K562 (cell line): ENCODE results near the gene SEMA3F. TPM values are rescaled to one million over a fixed set of nuclear protein-coding genes. Genes with fewer than 3 reads are reported as not detected.

Experiments
- CCNT2 ChIP-seq: IDR thresholded peaks from 2 replicates; pipeline ENCODE4 v1.6.1; 2011; ENCODE audit warnings: borderline replicate concordance, low read depth, mild to moderate bottlenecking, moderate library complexity, mixed read lengths, low read length; ENCODE audit not compliant: insufficient read length; ENCODE audit errors: extremely low read depth
- COPS2 ChIP-seq: fragments of 450-650 bp; conservative IDR thresholded peaks from 2 replicates; pipeline ENCODE4 v1.6.1; 2016; ENCODE audit warnings: mild to moderate bottlenecking, moderate library complexity
- KDM5B ChIP-seq: fragments of 200-600 bp; sonication (generic); IDR thresholded peaks from 2 replicates; pipeline ENCODE4 v1.6.1; 2012; ENCODE audit warnings: low read depth, mild to moderate bottlenecking, moderate library complexity, low read length, control low read depth, inconsistent platforms; ENCODE audit not compliant: insufficient replicate concordance
- MCM2 ChIP-seq: fragments of 450-650 bp; IDR thresholded peaks from 2 replicates; pipeline ENCODE4 v1.6.1; 2017; ENCODE audit warnings: low read depth, mild to moderate bottlenecking
- NCOA4 ChIP-seq: fragments of 450-650 bp; IDR thresholded peaks from 2 replicates; pipeline ENCODE4 v1.6.1; 2018; ENCODE audit warnings: mild to moderate bottlenecking; ENCODE audit not compliant: partially characterized antibody
- PHTF2 ChIP-seq: fragments of 250-450 bp; sonication (Bioruptor Pico); IDR thresholded peaks from 2 replicates; pipeline ENCODE4 v1.5.0; 2021; ENCODE audit warnings: mild to moderate bottlenecking
- RAD21 ChIP-seq, 2 experiments: fragments of 250-450 bp in 1 of 2; fragments of 450-650 bp in 1 of 2; sonication (Bioruptor Pico) in 1 of 2; formaldehyde crosslinking in 1 of 2; IDR thresholded peaks in 1 of 2; conservative IDR thresholded peaks in 1 of 2; 2 replicates each; pipeline versions ENCODE4 v1.4.0 to v1.8.0; 2020 to 2022; ENCODE audit warnings: mild to moderate bottlenecking in 2 of 2, moderate library complexity in 1 of 2
- TEAD2 ChIP-seq: fragments of 450-650 bp; IDR thresholded peaks from 2 replicates; pipeline ENCODE4 v1.6.1; 2016; ENCODE audit warnings: missing genetic modification characterization, control low read depth, missing compliant biosample characterization
- ZBTB7A ChIP-seq: IDR thresholded peaks from 2 replicates; pipeline ENCODE4 v1.6.1; 2011; ENCODE audit warnings: low read depth, mild to moderate bottlenecking, low read length, moderate library complexity, borderline replicate concordance; ENCODE audit not compliant: control insufficient read depth
- ZNF518B ChIP-seq: fragments of 250-450 bp; sonication (Bioruptor Pico); IDR thresholded peaks from 2 replicates; pipeline ENCODE4 v1.5.0; 2021; ENCODE audit warnings: mild to moderate bottlenecking, moderate library complexity
- ZNF639 ChIP-seq, 2 experiments: fragments of 200-800 bp in 1 of 2; sonication (Bioruptor generic) in 1 of 2; sonication (generic) in 1 of 2; formaldehyde crosslinking in 1 of 2; IDR thresholded peaks in 1 of 2; conservative IDR thresholded peaks in 1 of 2; 2 replicates each; pipeline versions ENCODE4 v1.5.0 to v1.6.1; 2016 to 2020; ENCODE audit warnings: missing compliant biosample characterization in 1 of 2, missing genetic modification characterization in 1 of 2, missing genetic modification reagents in 1 of 2
- polyA plus RNA-seq, 8 experiments: library from polyadenylated mRNA; depleted of rRNA in 4 of 8; stranded (reverse) in 5 of 8; unstranded in 3 of 8; fragments of >200 nt; fragmentation: Nextera tagmentation in 2 of 8; fragmentation: Illumina TruSeq in 1 of 8; extraction: Ambion mirVana in 2 of 8; extraction: Trizol in 1 of 8; gene quantifications; 2 replicates each; pipeline versions ENCODE4 v1.2.1 to v1.2.3, GENCODE V29; 2011 to 2014; ENCODE audit warnings: inconsistent platforms in 1 of 8, missing spikeins in 1 of 8
- total RNA-seq, 7 experiments: library from RNA; depleted of rRNA in 6 of 7; stranded (reverse); fragments of >200 nt in 6 of 7; fragmentation: Illumina TruSeq in 2 of 7; extraction: Trizol in 2 of 7; gene quantifications; 2 replicates each; pipeline versions ENCODE4 v1.2.1 to v1.2.3, GENCODE V29; 2011 to 2021; ENCODE audit warnings: low replicate concordance in 1 of 7

Gene SEMA3F
- total and polyA plus RNA-seq, 9 of the 15 experiments (the other 6 are each of a cell fraction or from before 2014, with no cell fraction given): 0.58 to 3.0 (median 2.0) TPM; not detected in 2

GRCh38 chr3:50154840-50155490 is at the start of gene SEMA3F (continued):
- TF ChIP-seq ZBTB7A (peak; percentile 90; the same call in 1 of the 2 replicates), CCNT2 (peak; percentile 34), COPS2 (no peak), PHTF2 (CRISPR knock-in tag) (no peak), ZNF518B (CRISPR knock-in tag) (no peak), TEAD2 (no peak), NCOA4 (no peak), ZNF639 (CRISPR knock-in tag; conservative IDR thresholded peaks at IDR 0.05 in 1 of 2, IDR thresholded peaks at IDR 0.05 in 1 of 2) (no peak), KDM5B (peak; percentile 19), MCM2 (no peak), RAD21 (CRISPR knock-in tag; conservative IDR thresholded peaks at IDR 0.05 in 1 of 2, IDR thresholded peaks at IDR 0.05 in 1 of 2) (peak in 1 of 2 experiments; percentile 50; a peak in 2 of 4 replicates)
